GM18508 (cell line): ENCODE data around the gene USP36.
"Not testable (repeated sequence)": the region's sequence is repeated elsewhere in the genome, so short reads cannot be mapped to it uniquely, and the experiment has no call there.

Experiments
- ATAC-seq: cut with Tn5 transposase; IDR thresholded peaks from one replicate; pipeline ENCODE4 v1.9.1; 2021; ENCODE audit warnings: moderate number of reproducible peaks; ENCODE audit not compliant: insufficient read depth, unreplicated experiment

The USP36 gene

GRCh38 chr17:78873519-78874340 lies 33.1 kb upstream of the USP36 start:
- no peak for ATAC-seq

GRCh38 chr17:78872486-78872885 lies 31.9 kb upstream of the USP36 start:
- no peak for ATAC-seq

GRCh38 chr17:78870621-78871020 lies 30.0 kb upstream of the USP36 start:
- no peak for ATAC-seq

GRCh38 chr17:78868391-78868790 lies 27.8 kb upstream of the USP36 start:
- ATAC-seq = no peak

GRCh38 chr17:78867046-78867445 lies 26.4 kb upstream of the USP36 start:
- ATAC-seq = not testable (repeated sequence)

GRCh38 chr17:78865682-78866390 lies 25.2 kb upstream of the USP36 start:
- ATAC-seq = no peak

GRCh38 chr17:78864117-78864516 lies 23.5 kb upstream of the USP36 start:
- ATAC-seq = no peak

GRCh38 chr17:78862073-78863023 lies 21.7 kb upstream of the USP36 start:
- ATAC-seq = no peak

GRCh38 chr17:78861229-78861628 lies 20.6 kb upstream of the USP36 start:
- no peak for ATAC-seq

GRCh38 chr17:78859051-78859450 lies 18.4 kb upstream of the USP36 start:
- ATAC-seq = no peak

GRCh38 chr17:78857266-78857665 lies 16.7 kb upstream of the USP36 start:
- no peak for ATAC-seq

GRCh38 chr17:78855561-78856165 lies 15.0 kb upstream of the USP36 start:
- ATAC-seq = no peak

- no peak for ATAC-seq
These were observed 13.9 kb upstream of the USP36 start for GRCh38 chr17:78854508-78854907.

GRCh38 chr17:78853926-78854394 lies 13.3 kb upstream of the USP36 start:
- no peak for ATAC-seq

GRCh38 chr17:78852709-78853121 lies 12.1 kb upstream of the USP36 start:
- no peak for ATAC-seq

- ATAC-seq = no peak
These were observed 8.4 kb upstream of the USP36 start for GRCh38 chr17:78849026-78849425.

GRCh38 chr17:78847052-78847451 lies 6.4 kb upstream of the USP36 start:
- ATAC-seq = no peak

- ATAC-seq = no peak
These were observed 3.8 kb upstream of the USP36 start for GRCh38 chr17:78844301-78845005.

GRCh38 chr17:78842881-78843565 lies 2.4 kb upstream of the USP36 start:
- no peak for ATAC-seq
